HEK293T (cell line): ENCODE results near the gene MACO1.

Source experiments
- CTCF ChIA-PET: fragments of 350-600 bp; formaldehyde crosslinking; extraction: SDS; loops from one replicate; lab custom pipeline; 2021; ENCODE audit warnings: antibody characterized with exemption, inconsistent platforms; lab: Yijun Ruan, JAX
- POLR2A ChIA-PET: fragments of 350-600 bp; formaldehyde crosslinking; extraction: SDS; loops from one replicate; lab custom pipeline; 2020; ENCODE audit warnings: antibody characterized with exemption, inconsistent platforms; lab: Yijun Ruan, JAX
- DNase-seq: peaks from one replicate; pipeline ENCODE4 v3.0.0; 2012; ENCODE audit warnings: mixed read lengths; ENCODE audit errors: extremely low spot score
- ARNT ChIP-seq: fragments of 450-650 bp; IDR thresholded peaks from 2 replicates; pipeline ENCODE4 v1.6.1; 2017; ENCODE audit warnings: mild to moderate bottlenecking
- BHLHE40 ChIP-seq: fragments of 450-650 bp; IDR thresholded peaks from 2 replicates; pipeline ENCODE4 v1.6.1; 2016; ENCODE audit warnings: mild to moderate bottlenecking, moderate library complexity, borderline replicate concordance
- CTBP1 ChIP-seq: fragments of 450-650 bp; IDR thresholded peaks from 2 replicates; pipeline ENCODE4 v1.6.1; 2016; ENCODE audit warnings: borderline replicate concordance
- ELF4 ChIP-seq: fragments of 450-650 bp; IDR thresholded peaks from 2 replicates; pipeline ENCODE4 v1.6.1; 2017; ENCODE audit warnings: antibody characterized with exemption
- FOXA1 ChIP-seq: fragments of 450-650 bp; IDR thresholded peaks from 2 replicates; pipeline ENCODE4 v1.6.1; 2016; ENCODE audit warnings: mild to moderate bottlenecking
- FOXK2 ChIP-seq: fragments of 450-650 bp; IDR thresholded peaks from 2 replicates; pipeline ENCODE4 v1.6.1; 2016; ENCODE audit warnings: mild to moderate bottlenecking
- FOXM1 ChIP-seq: fragments of 450-650 bp; IDR thresholded peaks from 2 replicates; pipeline ENCODE4 v1.6.1; 2017; ENCODE audit warnings: mild to moderate bottlenecking, borderline replicate concordance
- HDGF ChIP-seq: fragments of 450-650 bp; IDR thresholded peaks from 2 replicates; pipeline ENCODE4 v1.6.1; 2017; ENCODE audit warnings: antibody characterized with exemption, borderline replicate concordance
- L3MBTL2 ChIP-seq: fragments of 450-650 bp; conservative IDR thresholded peaks from 2 replicates; pipeline ENCODE4 v1.6.1; 2016; ENCODE audit warnings: mild to moderate bottlenecking
- LEF1 ChIP-seq: fragments of 450-650 bp; IDR thresholded peaks from 2 replicates; pipeline ENCODE4 v1.6.1; 2017; ENCODE audit warnings: mild to moderate bottlenecking, borderline replicate concordance
- NFRKB ChIP-seq: fragments of 450-650 bp; IDR thresholded peaks from 2 replicates; pipeline ENCODE4 v1.6.1; 2016; ENCODE audit warnings: mild to moderate bottlenecking, moderate library complexity
- SP1 ChIP-seq: fragments of 450-650 bp; IDR thresholded peaks from 2 replicates; pipeline ENCODE4 v1.6.1; 2017
- SUZ12 ChIP-seq: fragments of 450-650 bp; IDR thresholded peaks from 2 replicates; pipeline ENCODE4 v1.6.1; 2016; ENCODE audit warnings: mild to moderate bottlenecking
- TARDBP ChIP-seq: fragments of 450-650 bp; IDR thresholded peaks from 2 replicates; pipeline ENCODE4 v1.6.1; 2016
- ZNF384 ChIP-seq: fragments of 450-650 bp; IDR thresholded peaks from 2 replicates; pipeline ENCODE4 v1.6.1; 2016
- TF ChIP-seq, protein P1 (sequence below): fragments of 450-650 bp; IDR thresholded peaks from 2 replicates; pipeline ENCODE4 v1.6.1; 2016

MACO1 gene

DNA sequence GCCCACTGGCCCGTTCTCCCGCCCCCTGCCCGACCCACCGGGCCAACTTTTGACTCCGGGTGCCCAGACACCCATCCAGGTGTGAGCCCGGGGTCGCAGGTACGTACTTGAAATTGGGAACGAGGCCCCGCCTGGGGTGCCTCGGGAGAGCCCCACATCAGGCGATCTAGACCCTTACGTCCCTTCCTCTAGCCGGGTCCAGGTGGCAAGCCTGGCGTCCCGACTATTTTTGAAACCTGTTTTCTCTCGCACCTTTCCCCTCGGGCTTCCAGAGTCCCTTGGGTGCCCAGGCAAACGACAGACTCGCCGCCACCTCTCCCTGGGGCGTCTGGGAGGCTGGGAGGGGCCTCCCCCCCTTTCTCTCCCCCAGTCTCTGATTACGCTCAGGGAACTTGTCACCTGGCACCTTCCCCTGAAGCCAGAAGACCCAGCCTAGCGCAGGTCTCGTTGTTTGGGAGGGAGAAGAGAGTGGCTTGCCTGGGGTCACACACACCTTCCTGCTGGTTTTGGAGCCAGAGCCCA is 113.6 kb downstream of the MACO1 start:
- ChIA-PET CTCF (no interaction called here), POLR2A (interaction anchor here (0.9 to 1.6 kb wide), 2 partner anchors 28 to 38 kb away, joined by 3 read pairs; no protein-coding TSS in a partner anchor)
- no peak for DNase-seq
- TF ChIP-seq ELF4 (no peak), BHLHE40 (no peak), TARDBP (no peak)

DNA sequence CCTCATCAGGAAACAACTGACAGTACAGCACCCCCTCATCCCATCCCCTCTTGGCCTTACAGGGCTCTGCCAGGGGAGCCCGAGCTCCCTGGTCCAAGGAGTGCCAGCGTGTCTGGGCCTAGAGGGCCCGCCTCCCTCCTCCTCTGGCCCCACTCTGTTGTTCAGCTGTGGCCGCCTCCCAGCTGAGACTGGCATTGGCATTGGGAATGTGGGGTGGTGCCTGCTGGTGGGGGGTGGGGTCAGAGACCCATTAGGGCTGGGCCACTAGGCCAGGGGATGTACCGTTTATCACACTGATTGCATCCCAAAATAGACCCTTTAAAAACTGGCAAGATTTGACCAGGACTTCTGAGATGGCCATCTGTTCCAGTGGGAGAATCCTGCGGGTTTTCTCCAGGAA is 114.1 kb downstream of the MACO1 start:
- POLR2A ChIA-PET: interaction anchor here (0.9 to 1.6 kb wide), 2 partner anchors 27 to 37 kb away, joined by 3 read pairs; no protein-coding TSS in a partner anchor
- CTCF ChIA-PET: no interaction called here
- DNase-seq: no peak
- TF ChIP-seq SP1 (no peak), ZNF384 (no peak), L3MBTL2 (no peak), ARNT (no peak), FOXK2 (no peak), SUZ12 (no peak), FOXM1 (no peak), CTBP1 (no peak), FOXA1 (no peak)

DNA sequence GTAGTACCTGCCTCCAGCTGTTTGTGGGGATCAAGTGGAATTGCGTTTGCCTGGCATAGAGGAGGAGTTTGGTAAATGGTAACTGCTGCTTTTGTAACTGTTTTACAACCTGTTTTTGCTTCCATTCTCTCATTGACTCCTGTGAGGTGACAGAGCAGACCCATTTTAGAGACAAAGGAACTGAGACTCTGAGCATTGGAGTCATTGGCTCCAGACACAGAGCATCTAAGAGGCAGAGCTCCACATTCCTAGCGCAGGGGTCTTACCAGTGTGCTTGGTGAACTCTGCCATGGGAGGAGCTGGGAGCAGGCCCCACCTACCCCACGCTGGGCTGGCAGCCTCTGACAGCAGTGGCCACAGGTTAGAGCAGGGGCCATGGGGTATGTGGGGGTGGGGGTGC is 115.1 kb downstream of the MACO1 start:
- ChIA-PET CTCF (no interaction called here), POLR2A (no interaction called here)
- no peak for TF ChIP-seq SUZ12
- DNase-seq: no peak

DNA sequence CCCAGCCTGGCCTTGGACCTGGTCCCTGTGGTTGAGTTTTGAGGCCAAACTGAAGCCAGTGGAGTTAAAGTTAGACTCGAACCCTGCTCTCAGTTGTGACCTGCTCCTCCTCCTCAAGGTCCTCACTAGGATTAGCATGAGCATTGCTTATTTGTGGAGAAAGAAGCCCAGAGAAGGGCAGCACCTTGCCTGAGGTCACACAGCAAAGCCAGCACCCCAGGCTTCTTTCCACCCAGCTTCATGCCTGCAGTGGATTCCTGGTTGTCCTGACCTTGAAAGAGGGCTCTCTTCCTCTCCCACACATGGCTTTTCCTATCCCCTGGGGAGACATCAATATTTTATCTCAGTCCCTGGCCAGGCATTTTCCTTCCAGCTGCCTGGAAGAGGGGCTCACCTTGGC is 115.5 kb downstream of the MACO1 start:
- POLR2A ChIA-PET: no interaction called here
- TF ChIP-seq ARNT (no peak), L3MBTL2 (no peak), ZNF384 (no peak), HDGF (no peak), FOXM1 (no peak), ELF4 (no peak), SUZ12 (no peak), SP1 (no peak), CTBP1 (no peak), TARDBP (no peak), FOXA1 (no peak), FOXK2 (no peak), LEF1 (no peak), BHLHE40 (no peak)
- TF ChIP-seq, protein P1, sequence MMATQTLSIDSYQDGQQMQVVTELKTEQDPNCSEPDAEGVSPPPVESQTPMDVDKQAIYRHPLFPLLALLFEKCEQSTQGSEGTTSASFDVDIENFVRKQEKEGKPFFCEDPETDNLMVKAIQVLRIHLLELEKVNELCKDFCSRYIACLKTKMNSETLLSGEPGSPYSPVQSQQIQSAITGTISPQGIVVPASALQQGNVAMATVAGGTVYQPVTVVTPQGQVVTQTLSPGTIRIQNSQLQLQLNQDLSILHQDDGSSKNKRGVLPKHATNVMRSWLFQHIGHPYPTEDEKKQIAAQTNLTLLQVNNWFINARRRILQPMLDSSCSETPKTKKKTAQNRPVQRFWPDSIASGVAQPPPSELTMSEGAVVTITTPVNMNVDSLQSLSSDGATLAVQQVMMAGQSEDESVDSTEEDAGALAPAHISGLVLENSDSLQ: no peak
- no peak for DNase-seq
- CTCF ChIA-PET: no interaction called here

DNA sequence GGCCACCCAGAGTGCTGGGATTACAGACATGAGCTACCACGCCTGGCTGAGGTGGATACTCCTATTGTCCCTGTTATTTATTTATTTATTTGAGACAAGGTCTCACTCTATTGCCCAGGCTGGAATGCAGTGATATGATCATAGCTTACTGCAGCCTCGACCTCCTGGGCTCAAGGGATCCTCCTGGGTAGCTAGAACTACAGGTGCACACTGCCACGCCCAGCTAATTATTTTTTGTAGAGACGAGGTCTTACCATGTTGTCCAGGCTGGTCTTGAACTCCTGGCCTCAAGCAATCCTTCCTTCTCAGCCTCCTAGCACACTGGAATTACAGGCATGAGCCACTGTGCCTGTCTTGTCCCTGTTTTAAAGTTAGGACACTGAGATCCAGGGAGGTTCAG is 117.9 kb downstream of the MACO1 start:
- ChIA-PET CTCF (interaction anchor here (0.9 to 2.0 kb wide), 2 partner anchors 17 to 25 kb away, joined by 3 to 7 read pairs; no protein-coding TSS in a partner anchor), POLR2A (no interaction called here)
- TF ChIP-seq ZNF384: no peak
- no peak for TF ChIP-seq LEF1
- no peak for TF ChIP-seq L3MBTL2
- no peak for TF ChIP-seq SP1
- no peak for TF ChIP-seq NFRKB
- TF ChIP-seq FOXK2: no peak
- TF ChIP-seq FOXA1: no peak
- TF ChIP-seq BHLHE40: no peak
- no peak for TF ChIP-seq CTBP1
- no peak for TF ChIP-seq TARDBP
- no peak for TF ChIP-seq FOXM1
- TF ChIP-seq HDGF: no peak
- no peak for TF ChIP-seq ARNT
- no peak for TF ChIP-seq SUZ12
- no peak for TF ChIP-seq ELF4
- TF ChIP-seq, protein P1: no peak

DNA sequence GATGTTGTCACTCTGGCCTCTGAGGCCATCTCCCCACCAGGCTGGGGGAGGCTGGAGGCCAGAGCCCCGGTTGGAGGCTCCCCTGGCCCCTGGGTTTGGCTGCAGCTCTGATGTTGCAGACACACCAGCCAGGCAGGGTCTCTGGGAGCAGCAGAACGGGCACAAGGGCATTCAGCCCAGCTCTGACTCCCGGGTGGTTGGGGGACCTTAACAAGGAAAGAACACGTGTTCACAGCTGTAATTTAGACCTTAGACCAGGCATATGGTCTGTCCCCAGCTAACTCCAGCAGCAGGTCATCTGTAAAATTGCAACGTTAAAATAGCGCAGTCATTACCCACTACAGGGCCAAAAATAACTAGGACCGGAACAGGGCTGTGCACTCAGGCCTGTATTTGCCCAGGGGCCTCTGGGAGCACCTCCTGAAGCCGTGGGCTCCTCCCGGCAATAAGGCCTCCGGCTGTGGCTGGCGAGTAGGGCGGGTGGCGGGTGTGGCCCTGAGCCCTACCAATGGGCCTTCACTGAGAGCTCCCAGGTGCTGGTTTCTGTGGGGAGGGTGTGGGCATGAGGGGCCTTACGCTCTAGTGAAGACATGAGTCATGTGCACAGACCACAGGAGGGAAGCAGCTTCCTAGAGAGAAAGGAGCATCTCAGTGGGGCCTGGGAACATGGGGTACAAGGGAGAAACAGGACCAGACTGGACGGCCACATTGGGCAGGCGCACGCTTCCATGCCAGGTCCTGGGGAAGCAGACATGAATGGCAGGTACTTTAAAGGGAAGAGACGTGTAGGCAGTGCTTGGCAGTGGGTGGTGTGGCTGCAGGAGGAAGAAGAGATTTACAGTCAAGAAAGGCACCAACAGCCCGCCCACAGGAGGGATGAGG is 118.8 kb downstream of the MACO1 start:
- no peak for TF ChIP-seq SUZ12
- TF ChIP-seq HDGF: no peak
- no peak for TF ChIP-seq BHLHE40
- no peak for TF ChIP-seq ELF4
- no peak for TF ChIP-seq TARDBP
- TF ChIP-seq, protein P1: no peak
- TF ChIP-seq ARNT: no peak
- TF ChIP-seq LEF1: no peak
- ChIA-PET CTCF (interaction anchor here (0.9 to 2.0 kb wide), 3 partner anchors 16 to 24 kb away, joined by 3 to 7 read pairs (median 5); no protein-coding TSS in a partner anchor), POLR2A (interaction anchor here (1.2 kb wide), 1 partner anchor 302 kb away, joined by 3 read pairs; the partner anchor contains the start of gene RSRP1)
- DNase-seq: peak; percentile 23

More for the DNA sequence above, 117.9 kb downstream of the MACO1 start:
- DNase-seq: no peak
